Measurements from ENCODE around the gene RAP1GAP2. TPM values are rescaled to one million over a fixed set of nuclear protein-coding genes. Genes with fewer than 3 reads are reported as not detected.

Gene RAP1GAP2
- total and polyA plus RNA-seq, 7 experiments from 2014 or later, result 0.54 to 95.6 (median 2.6) TPM

GRCh38 chr17:2936771-2937321, 140.6 kb downstream of the RAP1GAP2 start:
- ATAC-seq (no peak), DNase-seq (no peak)
- H3K9me3 Mint-ChIP-seq, result no peaks in the 10 kb centered on the region
- H3K27ac Mint-ChIP-seq, result peak overlapping the region in 2 of 9 donors; percentile 17 to 66
- H3K36me3 Mint-ChIP-seq, result peaks cover 0 to 21% (median 0%) of the 10 kb centered on the region in 5 donors
- ChIA-PET POLR2A (no interaction called here), CTCF (no interaction called here)
- Histone ChIP-seq H3K9me3 (ENCODE audit: control insufficient read depth in 2 of 3, low read length in 3 of 3) (no peaks in the 10 kb centered on the region), H3K4me3 (ENCODE audit: low read length) (no peak overlapping the region), H3K4me1 (ENCODE audit: control insufficient read depth in 2 of 2, insufficient read depth in 2 of 2, low read length in 2 of 2) (no peaks in the 10 kb centered on the region), H3K27me3 (ENCODE audit: control insufficient read depth in 2 of 2, insufficient read depth in 2 of 2, low read length in 2 of 2) (no peaks in the 10 kb centered on the region), H3K36me3 (ENCODE audit: control insufficient read depth in 2 of 3, insufficient read depth in 3 of 3, low read length in 3 of 3) (peaks cover 0 to 5% (median 0%) of the 10 kb centered on the region in 3 experiments), H3K27ac (ENCODE audit: low read depth, low read length) (no peak overlapping the region)
- H3K4me3 Mint-ChIP-seq, result no peak overlapping the region
- H3K4me1 Mint-ChIP-seq, result peaks cover 0 to 17% (median 14%) of the 10 kb centered on the region in 7 donors
- intact Hi-C loops (cut with micrococcal nuclease), result no loop called here
- no peaks in the 10 kb centered on the region for H3K27me3 Mint-ChIP-seq

GRCh38 chr17:2937331-2938003, 141.2 kb downstream of the RAP1GAP2 start:
- Histone ChIP-seq H3K27me3 (ENCODE audit: control insufficient read depth in 2 of 2, insufficient read depth in 2 of 2, low read length in 2 of 2) (no peaks in the 10 kb centered on the region), H3K9me3 (ENCODE audit: control insufficient read depth in 2 of 3, low read length in 3 of 3) (no peaks in the 10 kb centered on the region), H3K4me3 (ENCODE audit: low read length) (no peak overlapping the region), H3K36me3 (ENCODE audit: control insufficient read depth in 2 of 3, insufficient read depth in 3 of 3, low read length in 3 of 3) (peaks cover 0 to 5% (median 0%) of the 10 kb centered on the region in 3 experiments), H3K4me1 (ENCODE audit: control insufficient read depth in 2 of 2, insufficient read depth in 2 of 2, low read length in 2 of 2) (no peaks in the 10 kb centered on the region), H3K27ac (ENCODE audit: low read depth, low read length) (no peak overlapping the region)
- ATAC-seq (no peak), DNase-seq (no peak)
- H3K27me3 Mint-ChIP-seq, result no peaks in the 10 kb centered on the region
- CTCF ChIA-PET, result no interaction called here
- POLR2A ChIA-PET, result interaction anchor here (0.6 kb wide), 2 partner anchors 108 to 592 kb away, joined by 3 to 4 read pairs; no protein-coding TSS in a partner anchor
- intact Hi-C loops (cut with micrococcal nuclease), result no loop called here
- H3K4me1 Mint-ChIP-seq, result peaks cover 0 to 17% (median 14%) of the 10 kb centered on the region in 7 donors
- no peak overlapping the region for H3K4me3 Mint-ChIP-seq
- peaks cover 0 to 21% (median 0%) of the 10 kb centered on the region in 5 donors for H3K36me3 Mint-ChIP-seq
- no peaks in the 10 kb centered on the region for H3K9me3 Mint-ChIP-seq
- H3K27ac Mint-ChIP-seq, result no peak overlapping the region

GRCh38 chr17:2939714-2940351, 143.6 kb downstream of the RAP1GAP2 start:
- Histone ChIP-seq H3K27me3 (ENCODE audit: control insufficient read depth in 2 of 2, insufficient read depth in 2 of 2, low read length in 2 of 2) (no peaks in the 10 kb centered on the region), H3K9me3 (ENCODE audit: control insufficient read depth in 2 of 3, low read length in 3 of 3) (no peaks in the 10 kb centered on the region), H3K4me1 (ENCODE audit: control insufficient read depth in 2 of 2, insufficient read depth in 2 of 2, low read length in 2 of 2) (peaks cover 0 to 11% of the 10 kb centered on the region in 2 donors), H3K27ac (ENCODE audit: low read depth, low read length) (no peak overlapping the region), H3K4me3 (ENCODE audit: low read length) (no peak overlapping the region), H3K36me3 (ENCODE audit: control insufficient read depth in 2 of 3, insufficient read depth in 3 of 3, low read length in 3 of 3) (no peaks in the 10 kb centered on the region)
- ChIA-PET CTCF (interaction anchor here (1.1 kb wide), 1 partner anchor 73 kb away, joined by 3 read pairs; no protein-coding TSS in a partner anchor), POLR2A (no interaction called here)
- Mint-ChIP-seq H3K27ac (no peak overlapping the region), H3K36me3 (peaks cover 0 to 7% (median 0%) of the 10 kb centered on the region in 5 donors), H3K9me3 (peaks cover 0 to 1% (median 0%) of the 10 kb centered on the region in 11 donors), H3K27me3 (peaks cover 0 to 16% (median 0%) of the 10 kb centered on the region in 5 donors), H3K4me1 (peaks cover 13 to 36% (median 29%) of the 10 kb centered on the region in 7 donors), H3K4me3 (no peak overlapping the region)
- intact Hi-C loops (cut with micrococcal nuclease), result no loop called here
- ATAC-seq (no peak), DNase-seq (no peak)

- H3K27me3 Mint-ChIP-seq, result peaks cover 0 to 19% (median 0%) of the 10 kb centered on the region in 5 donors
- Histone ChIP-seq H3K36me3 (ENCODE audit: control insufficient read depth in 2 of 3, insufficient read depth in 3 of 3, low read length in 3 of 3) (no peaks in the 10 kb centered on the region), H3K4me1 (ENCODE audit: control insufficient read depth in 2 of 2, insufficient read depth in 2 of 2, low read length in 2 of 2) (peaks cover 0 to 11% of the 10 kb centered on the region in 2 donors), H3K9me3 (ENCODE audit: control insufficient read depth in 2 of 3, low read length in 3 of 3) (no peaks in the 10 kb centered on the region), H3K27ac (ENCODE audit: low read depth, low read length) (no peak overlapping the region), H3K27me3 (ENCODE audit: control insufficient read depth in 2 of 2, insufficient read depth in 2 of 2, low read length in 2 of 2) (no peaks in the 10 kb centered on the region), H3K4me3 (ENCODE audit: low read length) (no peak overlapping the region)
- H3K4me3 Mint-ChIP-seq, result no peak overlapping the region
- POLR2A ChIA-PET, result interaction anchor here (0.6 kb wide), 1 partner anchor 14 kb away, joined by 3 read pairs; no protein-coding TSS in a partner anchor
- no peak overlapping the region for H3K27ac Mint-ChIP-seq
- CTCF ChIA-PET, result interaction anchor here (1.1 kb wide), 1 partner anchor 72 kb away, joined by 3 read pairs; no protein-coding TSS in a partner anchor
- ATAC-seq (no peak), DNase-seq (no peak)
- peaks cover 0 to 3% (median 0%) of the 10 kb centered on the region in 5 donors for H3K36me3 Mint-ChIP-seq
- H3K4me1 Mint-ChIP-seq, result peaks cover 13 to 39% (median 32%) of the 10 kb centered on the region in 7 donors
- intact Hi-C loops (cut with micrococcal nuclease), result no loop called here
- H3K9me3 Mint-ChIP-seq, result peaks cover 0 to 1% (median 0%) of the 10 kb centered on the region in 11 donors
Measured at GRCh38 chr17:2940352-2940751, 144.1 kb downstream of the RAP1GAP2 start.

- ATAC-seq (peak; percentile 56), DNase-seq (peak in 6 of 9 donors; percentile 11 to 37 (median 23))
- peaks cover 0 to 26% (median 0%) of the 10 kb centered on the region in 5 donors for H3K27me3 Mint-ChIP-seq
- H3K4me3 ChIP-seq (ENCODE audit: low read length), result no peak overlapping the region
- POLR2A ChIA-PET, result interaction anchor here (1.3 kb wide), 1 partner anchor 9 kb away, joined by 3 read pairs; no protein-coding TSS in a partner anchor
- CTCF ChIA-PET, result interaction anchor here (0.7 to 1.0 kb wide), 2 partner anchors 53 to 86 kb away, joined by 3 read pairs; no protein-coding TSS in a partner anchor
- H3K4me3 Mint-ChIP-seq, result peak overlapping the region in 9 of 10 donors; percentile 42 to 81 (median 66)
- H3K9me3 ChIP-seq (ENCODE audit: control insufficient read depth in 2 of 3, low read length in 3 of 3), result no peaks in the 10 kb centered on the region
- peaks cover 13 to 44% (median 39%) of the 10 kb centered on the region in 7 donors for H3K4me1 Mint-ChIP-seq
- H3K9me3 Mint-ChIP-seq, result peaks cover 0 to 1% (median 0%) of the 10 kb centered on the region in 11 donors
- no peak overlapping the region for H3K27ac ChIP-seq (ENCODE audit: low read depth, low read length)
- H3K36me3 Mint-ChIP-seq, result peaks cover 0 to 4% (median 0%) of the 10 kb centered on the region in 5 donors
- intact Hi-C loops (cut with micrococcal nuclease), result no loop called here
- no peaks in the 10 kb centered on the region for H3K27me3 ChIP-seq (ENCODE audit: control insufficient read depth in 2 of 2, insufficient read depth in 2 of 2, low read length in 2 of 2)
- peak overlapping the region in 7 of 9 donors; percentile 16 to 90 (median 72) for H3K27ac Mint-ChIP-seq
- no peaks in the 10 kb centered on the region for H3K36me3 ChIP-seq (ENCODE audit: control insufficient read depth in 2 of 3, insufficient read depth in 3 of 3, low read length in 3 of 3)
- H3K4me1 ChIP-seq (ENCODE audit: control insufficient read depth in 2 of 2, insufficient read depth in 2 of 2, low read length in 2 of 2), result peaks cover 0 to 20% of the 10 kb centered on the region in 2 donors
Measured at GRCh38 chr17:2943981-2944380, 147.7 kb downstream of the RAP1GAP2 start.

GRCh38 chr17:2945299-2945698, 149.1 kb downstream of the RAP1GAP2 start:
- peaks cover 0 to 4% (median 0%) of the 10 kb centered on the region in 5 donors for H3K36me3 Mint-ChIP-seq
- DNase-seq (peak in 6 of 9 donors; percentile 49 to 82 (median 64)), ATAC-seq (peak; percentile 79)
- peaks cover 13 to 44% (median 39%) of the 10 kb centered on the region in 7 donors for H3K4me1 Mint-ChIP-seq
- peaks cover 0 to 1% (median 0%) of the 10 kb centered on the region in 11 donors for H3K9me3 Mint-ChIP-seq
- H3K27ac Mint-ChIP-seq, result peak overlapping the region; percentile 5 to 62 (median 45)
- Histone ChIP-seq H3K36me3 (ENCODE audit: control insufficient read depth in 2 of 3, insufficient read depth in 3 of 3, low read length in 3 of 3) (no peaks in the 10 kb centered on the region), H3K9me3 (ENCODE audit: control insufficient read depth in 2 of 3, low read length in 3 of 3) (no peaks in the 10 kb centered on the region), H3K4me1 (ENCODE audit: control insufficient read depth in 2 of 2, insufficient read depth in 2 of 2, low read length in 2 of 2) (peaks cover 0 to 20% of the 10 kb centered on the region in 2 donors), H3K4me3 (ENCODE audit: low read length) (no peak overlapping the region), H3K27me3 (ENCODE audit: control insufficient read depth in 2 of 2, insufficient read depth in 2 of 2, low read length in 2 of 2) (no peaks in the 10 kb centered on the region), H3K27ac (ENCODE audit: low read depth, low read length) (peak overlapping the region; percentile 29)
- H3K4me3 Mint-ChIP-seq, result peak overlapping the region in 8 of 10 donors; percentile 10 to 78 (median 55)
- CTCF ChIA-PET, result interaction anchor here (1.2 kb wide), 1 partner anchor 18 kb away, joined by 4 read pairs; no protein-coding TSS in a partner anchor
- peaks cover 0 to 26% (median 0%) of the 10 kb centered on the region in 5 donors for H3K27me3 Mint-ChIP-seq
- POLR2A ChIA-PET, result interaction anchor here (1.3 kb wide), 1 partner anchor 10 kb away, joined by 3 read pairs; no protein-coding TSS in a partner anchor
- intact Hi-C loops (cut with micrococcal nuclease), result no loop called here
